ENCODE data around the gene VCX3B.
"Not testable (repeated sequence)": the region's sequence is repeated elsewhere in the genome, so short reads cannot be mapped to it uniquely, and the experiment has no call there.

The VCX3B gene

DNA sequence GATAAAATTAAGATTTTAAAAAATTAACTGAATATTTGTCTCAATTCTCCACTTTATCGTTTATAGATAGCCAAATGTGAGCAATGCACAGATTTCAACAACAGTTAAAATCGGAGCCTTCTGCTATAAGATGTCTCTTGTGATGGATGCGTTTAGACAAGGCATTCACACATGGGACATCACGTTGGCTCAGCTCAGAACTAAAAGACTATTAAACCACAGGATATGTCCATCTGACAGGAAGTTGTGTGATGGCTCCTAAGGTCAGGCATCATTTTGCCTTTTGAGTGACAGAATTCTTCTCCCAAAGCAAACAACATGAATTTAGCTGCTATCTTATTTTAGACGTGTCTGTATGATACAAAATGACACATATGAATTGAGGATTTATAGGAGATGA is 17.3 kb upstream of the VCX3B start:
- TF ChIP-seq, protein P1, sequence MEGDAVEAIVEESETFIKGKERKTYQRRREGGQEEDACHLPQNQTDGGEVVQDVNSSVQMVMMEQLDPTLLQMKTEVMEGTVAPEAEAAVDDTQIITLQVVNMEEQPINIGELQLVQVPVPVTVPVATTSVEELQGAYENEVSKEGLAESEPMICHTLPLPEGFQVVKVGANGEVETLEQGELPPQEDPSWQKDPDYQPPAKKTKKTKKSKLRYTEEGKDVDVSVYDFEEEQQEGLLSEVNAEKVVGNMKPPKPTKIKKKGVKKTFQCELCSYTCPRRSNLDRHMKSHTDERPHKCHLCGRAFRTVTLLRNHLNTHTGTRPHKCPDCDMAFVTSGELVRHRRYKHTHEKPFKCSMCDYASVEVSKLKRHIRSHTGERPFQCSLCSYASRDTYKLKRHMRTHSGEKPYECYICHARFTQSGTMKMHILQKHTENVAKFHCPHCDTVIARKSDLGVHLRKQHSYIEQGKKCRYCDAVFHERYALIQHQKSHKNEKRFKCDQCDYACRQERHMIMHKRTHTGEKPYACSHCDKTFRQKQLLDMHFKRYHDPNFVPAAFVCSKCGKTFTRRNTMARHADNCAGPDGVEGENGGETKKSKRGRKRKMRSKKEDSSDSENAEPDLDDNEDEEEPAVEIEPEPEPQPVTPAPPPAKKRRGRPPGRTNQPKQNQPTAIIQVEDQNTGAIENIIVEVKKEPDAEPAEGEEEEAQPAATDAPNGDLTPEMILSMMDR (IDR thresholded peaks at IDR 0.05; ENCODE audit: control insufficient read depth, extremely low read depth, insufficient read depth), result no peak
- no peak for DNase-seq (ENCODE audit: low read depth)
- H3K4me3 ChIP-seq (ENCODE audit: low read depth, low read length), result no peak overlapping the region

DNA sequence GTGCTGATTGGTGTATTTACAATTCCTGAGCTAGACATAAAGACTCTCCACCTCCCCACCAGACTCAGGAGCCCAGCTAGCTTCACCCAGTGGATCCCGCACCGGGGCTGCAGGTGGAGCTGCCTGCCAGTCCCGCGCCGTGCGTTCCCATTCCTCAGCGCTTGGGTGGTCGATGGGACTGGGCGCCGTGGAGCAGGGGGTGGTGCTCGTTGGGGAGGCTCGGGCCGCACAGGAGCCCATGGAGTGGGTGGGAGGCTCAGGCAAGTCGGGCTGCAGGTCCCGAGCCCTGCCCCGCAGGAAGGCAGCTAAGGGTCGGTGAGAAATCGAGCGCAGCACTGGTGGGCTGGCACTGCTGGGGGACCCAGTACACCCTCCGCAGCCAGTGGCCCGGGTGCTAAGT is 12.3 kb upstream of the VCX3B start:
- DNase-seq (ENCODE audit: low read depth); H3K4me3 ChIP-seq (ENCODE audit: low read depth, low read length): not testable (repeated sequence)

DNA sequence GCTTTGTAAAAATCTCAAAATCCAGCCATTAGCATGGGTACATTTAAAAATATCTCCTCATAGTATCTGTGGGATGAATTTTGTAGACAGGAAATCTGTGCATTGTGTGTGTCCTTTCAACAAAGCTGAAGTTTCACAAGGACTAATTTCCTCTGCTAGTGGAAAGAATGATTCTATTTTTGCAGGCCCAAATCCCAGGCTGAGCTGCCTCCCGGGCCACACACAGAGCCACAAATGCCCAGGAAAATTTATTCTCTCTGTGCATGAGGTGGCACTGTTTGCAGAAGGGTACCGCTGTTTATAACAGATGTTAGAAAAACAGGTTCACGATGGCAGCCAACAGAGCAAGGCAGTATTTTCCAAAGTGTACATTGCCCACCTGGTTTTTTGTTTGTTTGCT is 11.0 kb upstream of the VCX3B start:
- TF ChIP-seq, protein P1 (IDR thresholded peaks at IDR 0.05; ENCODE audit: control insufficient read depth, extremely low read depth, insufficient read depth), result no peak
- DNase-seq (ENCODE audit: low read depth), result no peak
- no peak overlapping the region for H3K4me3 ChIP-seq (ENCODE audit: low read depth, low read length)

DNA sequence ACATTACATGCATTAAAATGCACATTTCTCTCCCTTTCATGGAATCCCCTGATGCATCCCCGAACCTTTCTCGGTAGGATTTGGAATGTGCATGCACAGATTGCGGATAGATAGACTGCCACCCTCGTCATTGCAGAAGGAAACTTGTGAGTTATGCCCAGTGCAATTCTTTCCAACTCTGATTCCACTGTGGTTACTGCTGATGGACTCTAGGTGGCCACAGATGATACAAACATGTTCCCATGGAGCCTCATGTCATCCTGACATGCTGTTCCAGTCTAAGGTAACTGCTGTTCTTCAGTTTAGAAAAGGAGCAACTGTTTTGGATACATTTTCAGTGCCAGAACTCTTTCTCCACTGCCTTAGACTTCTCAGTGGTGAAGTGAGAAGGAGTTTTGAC is 9.1 kb upstream of the VCX3B start:
- no peak overlapping the region for H3K4me3 ChIP-seq (ENCODE audit: low read depth, low read length)
- DNase-seq (ENCODE audit: low read depth), result no peak
- TF ChIP-seq, protein P1 (IDR thresholded peaks at IDR 0.05; ENCODE audit: control insufficient read depth, extremely low read depth, insufficient read depth), result peak; percentile 37

DNA sequence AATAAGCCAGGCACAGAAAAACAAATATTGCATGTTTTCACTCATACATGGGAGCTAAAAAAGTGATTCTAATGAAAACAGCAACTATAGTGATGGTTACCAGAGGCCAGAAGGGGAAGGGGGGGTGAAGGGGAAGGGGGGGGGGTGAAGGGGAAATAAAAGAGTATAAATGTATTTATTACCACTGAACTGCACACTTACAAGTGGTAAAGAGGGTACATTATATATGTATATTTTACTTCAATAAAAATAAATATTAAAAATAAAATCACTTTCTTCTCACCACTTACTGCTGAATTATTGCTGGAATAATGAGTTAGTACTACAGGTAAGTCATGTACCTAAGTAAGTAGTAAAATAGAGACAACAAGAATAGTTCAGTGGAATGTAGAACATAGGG is 2.1 kb upstream of the VCX3B start:
- no peak for DNase-seq (ENCODE audit: low read depth)
- TF ChIP-seq, protein P1 (IDR thresholded peaks at IDR 0.05; ENCODE audit: control insufficient read depth, extremely low read depth, insufficient read depth), result no peak
- H3K4me3 ChIP-seq (ENCODE audit: low read depth, low read length), result no peak overlapping the region

DNA sequence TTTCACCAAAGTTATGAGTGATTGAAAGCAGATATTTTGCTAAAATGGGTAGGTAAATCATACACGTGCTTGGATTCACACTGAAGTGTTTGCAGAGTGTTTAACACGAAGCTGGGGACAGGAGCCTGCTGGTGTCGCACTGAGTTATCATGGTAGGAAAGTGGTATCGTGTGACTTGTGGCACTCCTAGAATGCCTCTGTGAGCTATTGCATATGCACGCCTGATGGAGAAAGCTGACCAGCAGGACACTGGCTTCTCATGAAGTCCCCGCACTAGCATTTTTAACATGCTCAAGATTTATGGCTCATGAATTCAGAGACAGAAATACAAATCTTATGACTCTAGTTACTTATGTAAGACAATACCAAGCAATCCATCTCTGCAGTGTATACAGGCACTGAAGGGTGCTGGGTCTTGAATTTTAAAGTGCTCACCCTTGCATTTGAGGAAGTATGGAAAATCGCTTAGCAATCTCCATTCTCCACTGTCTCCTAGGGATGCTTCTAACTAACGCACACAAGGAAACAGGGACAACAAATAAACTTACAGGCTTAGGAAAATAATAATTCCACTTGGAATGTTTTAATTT is 19.8 kb downstream of the VCX3B start:
- no peak overlapping the region for H3K4me3 ChIP-seq (ENCODE audit: low read depth, low read length)
- no peak for DNase-seq (ENCODE audit: low read depth)
- TF ChIP-seq, protein P1 (IDR thresholded peaks at IDR 0.05; ENCODE audit: control insufficient read depth, extremely low read depth, insufficient read depth), result no peak

DNA sequence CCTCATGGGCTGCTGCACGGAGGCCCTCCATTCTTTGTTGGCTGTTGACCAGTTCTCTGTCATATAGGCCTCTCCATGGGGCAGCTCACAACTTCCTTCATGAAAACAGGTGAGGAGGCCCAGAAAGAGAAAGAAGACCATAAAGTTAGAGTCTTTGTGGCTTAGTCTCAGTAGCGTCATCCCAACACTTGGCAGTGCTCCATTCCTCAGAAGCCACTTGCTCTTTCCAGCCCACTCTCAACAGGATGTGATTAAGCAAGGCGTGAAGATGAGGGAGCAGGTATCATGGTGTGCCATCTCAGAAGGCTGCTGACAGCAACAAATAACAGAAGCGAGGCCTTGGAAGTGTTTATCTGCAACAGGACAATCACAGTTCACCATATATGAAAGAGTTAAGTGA is 30.4 kb downstream of the VCX3B start:
- H3K4me3 ChIP-seq (ENCODE audit: low read depth, low read length); DNase-seq (ENCODE audit: low read depth): not testable (repeated sequence)

DNA sequence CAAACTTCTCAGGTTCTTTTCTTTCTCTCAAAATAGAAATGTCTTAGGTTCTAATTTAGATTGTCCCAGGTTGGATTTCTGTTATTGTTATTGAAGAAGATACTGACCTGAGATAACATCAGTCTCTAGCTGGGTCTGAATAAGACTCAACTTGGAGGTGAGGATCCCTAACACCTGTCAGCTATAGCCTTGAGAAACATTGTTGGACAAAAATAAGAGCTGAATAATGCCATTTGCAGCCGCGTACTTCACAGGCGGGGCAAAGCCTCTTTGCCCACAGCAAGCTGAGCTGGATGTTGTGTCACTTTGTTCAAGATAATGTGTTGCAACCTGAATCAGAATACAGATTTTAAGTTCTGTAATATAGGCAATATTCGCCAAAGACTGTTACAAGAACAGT is 35.6 kb downstream of the VCX3B start:
- no peak for DNase-seq (ENCODE audit: low read depth)
- TF ChIP-seq, protein P1 (IDR thresholded peaks at IDR 0.05; ENCODE audit: control insufficient read depth, extremely low read depth, insufficient read depth), result no peak
- H3K4me3 ChIP-seq (ENCODE audit: low read depth, low read length), result no peak overlapping the region

DNA sequence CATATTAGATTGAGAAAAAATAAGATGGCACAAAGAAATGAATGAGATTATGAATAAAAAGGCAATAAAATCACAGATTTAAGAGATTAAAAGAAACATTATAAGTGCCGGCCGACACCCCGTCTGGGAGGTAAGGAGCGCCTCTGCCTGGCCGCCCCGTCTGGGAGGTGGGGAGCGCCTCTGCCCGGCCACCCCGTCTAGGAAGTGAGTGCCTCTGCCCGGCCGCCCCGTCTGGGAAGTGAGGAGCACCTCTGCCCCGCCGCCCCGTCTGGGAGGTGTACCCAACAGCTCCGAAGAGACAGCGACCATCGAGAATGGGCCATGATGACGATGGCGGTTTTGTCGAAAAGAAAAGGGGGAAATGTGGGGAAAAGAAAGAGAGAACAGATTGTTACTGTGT is 37.5 kb downstream of the VCX3B start:
- H3K4me3 ChIP-seq (ENCODE audit: low read depth, low read length); DNase-seq (ENCODE audit: low read depth): not testable (repeated sequence)
